Activated naive CD8-positive, alpha-beta T cell treated with anti-CD3 and anti-CD28 coated beads, Interleukin-2, amount 50 U/mL, for 24 hours (primary cell): ENCODE data around the gene ZNF70.

ENCODE experiments used
- ATAC-seq: fragments of 150-1000 bp; cut with Tn5 transposase; one replicate; pipeline ENCODE4 v1.10.0; 2021
- DNase-seq: peaks from one replicate; pipeline ENCODE4 v3.0.0; 2021
- H3K27ac Mint-ChIP-seq: one replicate; pipeline ENCODE4 v1.8.0; 2021; ENCODE audit warnings: mild to moderate bottlenecking, mixed read lengths
- H3K27me3 Mint-ChIP-seq: one replicate; pipeline ENCODE4 v1.8.0; 2021; ENCODE audit warnings: mixed read lengths
- H3K36me3 Mint-ChIP-seq: one replicate; pipeline ENCODE4 v1.8.0; 2021; ENCODE audit warnings: low read depth, mixed read lengths
- H3K4me1 Mint-ChIP-seq: one replicate; pipeline ENCODE4 v1.8.0; 2021; ENCODE audit warnings: mixed read lengths
- H3K4me3 Mint-ChIP-seq: one replicate; pipeline ENCODE4 v1.8.0; 2021; ENCODE audit warnings: mild to moderate bottlenecking, moderate library complexity, mixed read lengths
- H3K9me3 Mint-ChIP-seq: one replicate; pipeline ENCODE4 v1.8.0; 2021; ENCODE audit warnings: mixed read lengths

Gene ZNF70

GRCh38 chr22:23690713-23691112 lies 60.2 kb downstream of the ZNF70 start, which contains the start of gene RGL4:
Gene RGL4 (plus strand): TSS chr22:23691013. CDS start chr22:23692031, 1,018 bp downstream.
- Mint-ChIP-seq H3K4me3 (no peak within 1 kb of the TSS), H3K27me3 (no peaks in the 10 kb centered on the region), H3K27ac (no peak within 1 kb of the TSS), H3K4me1 (peaks cover 13% of the 10 kb centered on the region), H3K9me3 (no peaks in the 10 kb centered on the region), H3K36me3 (peaks cover 13% of the 10 kb centered on the region)
- ATAC-seq (no peak), DNase-seq (no peak)

GRCh38 chr22:23689414-23689813 lies 61.5 kb downstream of the ZNF70 start:
- Mint-ChIP-seq H3K4me3 (no peak overlapping the region), H3K9me3 (no peaks in the 10 kb centered on the region), H3K27me3 (no peaks in the 10 kb centered on the region), H3K4me1 (peaks cover 2% of the 10 kb centered on the region), H3K36me3 (peaks cover 6% of the 10 kb centered on the region), H3K27ac (no peak overlapping the region)
- DNase-seq = no peak
- no peak for ATAC-seq
